IMR-90 (cell line): ENCODE data around the gene UGGT1. TPM values are rescaled to one million over a fixed set of nuclear protein-coding genes. Genes with fewer than 3 reads are reported as not detected.

Experiments
- ATAC-seq: fragments of 200-7000 bp; cut with Tn5 transposase; 2 replicates; pipeline ENCODE4 v1.9.1; 2020; ENCODE audit warnings: low read depth, mild to moderate bottlenecking, moderate library complexity
- BruUV-seq: library from RNA; stranded (reverse); fragments of 400-500 nt; replicated peaks from 2 replicates; lab custom pipeline; 2021; lab: Mats Ljungman, UMichigan
- CTCF ChIA-PET: fragments of 300-600 bp; formaldehyde crosslinking; extraction: SDS; loops from one replicate; lab custom pipeline; 2021; ENCODE audit warnings: antibody characterized with exemption; lab: Yijun Ruan, JAX
- POLR2A ChIA-PET: fragments of 300-600 bp; sonication (Branson Sonifier 250); formaldehyde crosslinking; loops from one replicate; lab custom pipeline; 2022; ENCODE audit warnings: antibody characterized with exemption; ENCODE audit not compliant: unreplicated experiment; lab: Charles Lee
- DNase-seq: peaks from one replicate; pipeline ENCODE4 v3.0.0; 2013
- H2AFZ ChIP-seq: replicated peaks from 2 replicates; pipeline ENCODE3; 2013; ENCODE audit warnings: low read length, mild to moderate bottlenecking; ENCODE audit not compliant: poor library complexity
- H2AK5ac ChIP-seq: 2 replicates; pipeline ENCODE4 v1.6.1; 2013; ENCODE audit warnings: low read depth, low read length, inconsistent platforms
- H2AK9ac ChIP-seq: replicated peaks from 2 replicates; pipeline ENCODE3; 2013; ENCODE audit warnings: mild to moderate bottlenecking, low read depth, low read length, moderate library complexity; ENCODE audit not compliant: poor library complexity
- H2BK120ac ChIP-seq: 2 replicates; pipeline ENCODE4 v1.6.1; 2013; ENCODE audit warnings: low read depth, low read length, inconsistent platforms
- H2BK15ac ChIP-seq: 3 replicates; pipeline ENCODE4 v1.6.1; 2013; ENCODE audit warnings: low read depth, low read length, inconsistent platforms
- H2BK20ac ChIP-seq: 2 replicates; pipeline ENCODE4 v1.6.1; 2013; ENCODE audit warnings: low read depth, mild to moderate bottlenecking, inconsistent platforms, low read length, moderate library complexity
- H2BK5ac ChIP-seq: 2 replicates; pipeline ENCODE4 v1.6.1; 2013; ENCODE audit warnings: mild to moderate bottlenecking, low read depth, low read length, inconsistent platforms; ENCODE audit not compliant: poor library complexity, severe bottlenecking
- H3K14ac ChIP-seq: replicated peaks from 2 replicates; pipeline ENCODE4 v1.6.1; 2013; ENCODE audit warnings: low read depth, low read length, inconsistent platforms
- H3K18ac ChIP-seq: 2 replicates; pipeline ENCODE4 v1.6.1; 2013; ENCODE audit warnings: low read depth, low read length, control low read depth
- H3K23ac ChIP-seq: 2 replicates; pipeline ENCODE4 v1.6.1; 2013; ENCODE audit warnings: low read depth, low read length, inconsistent platforms
- H3K27ac ChIP-seq: 2 replicates; pipeline ENCODE4 v1.5.1; 2013; ENCODE audit warnings: mild to moderate bottlenecking, control low read depth, low read length; ENCODE audit not compliant: insufficient read depth
- H3K27me3 ChIP-seq: 2 replicates; pipeline ENCODE4 v1.6.1; 2013; ENCODE audit warnings: low read length; ENCODE audit not compliant: control insufficient read depth, insufficient read depth
- H3K36me3 ChIP-seq: 2 replicates; pipeline ENCODE4 v1.6.1; 2013; ENCODE audit warnings: low read length, mixed read lengths; ENCODE audit not compliant: control insufficient read depth, insufficient read depth
- H3K4ac ChIP-seq: 2 replicates; pipeline ENCODE4 v1.6.1; 2013; ENCODE audit warnings: low read depth, low read length, inconsistent platforms
- H3K4me1 ChIP-seq: 2 replicates; pipeline ENCODE4 v1.6.1; 2013; ENCODE audit warnings: low read length, mixed read lengths; ENCODE audit not compliant: control insufficient read depth, insufficient read depth
- H3K4me2 ChIP-seq: 2 replicates; pipeline ENCODE4 v1.6.1; 2013; ENCODE audit warnings: low read depth, mild to moderate bottlenecking, control low read depth, low read length, moderate library complexity
- H3K4me3 ChIP-seq: 2 replicates; pipeline ENCODE4 v1.5.1; 2013; ENCODE audit warnings: low read depth, mild to moderate bottlenecking, control low read depth, low read length, moderate library complexity; ENCODE audit not compliant: insufficient read depth
- H3K56ac ChIP-seq: 2 replicates; pipeline ENCODE4 v1.6.1; 2013; ENCODE audit warnings: low read length, inconsistent platforms; ENCODE audit not compliant: insufficient read depth; ENCODE audit errors: extremely low read depth
- H3K79me1 ChIP-seq, 2 experiments: 2 replicates each; pipeline ENCODE4 v1.6.1; 2013; ENCODE audit warnings: low read length in 2 of 2, inconsistent platforms in 1 of 2, low read depth in 1 of 2
- H3K9ac ChIP-seq: 2 replicates; pipeline ENCODE4 v1.6.1; 2013; ENCODE audit warnings: low read depth, low read length, control low read depth
- H3K9me1 ChIP-seq: 2 replicates; pipeline ENCODE4 v1.6.1; 2013; ENCODE audit warnings: low read length, inconsistent platforms; ENCODE audit not compliant: insufficient read depth
- H3K9me3 ChIP-seq: 2 replicates; pipeline ENCODE4 v1.6.1; 2013; ENCODE audit warnings: low read length; ENCODE audit not compliant: control insufficient read depth, insufficient read depth
- H4K20me1 ChIP-seq: 2 replicates; pipeline ENCODE4 v1.6.1; 2013; ENCODE audit warnings: low read length, inconsistent platforms; ENCODE audit not compliant: insufficient read depth
- H4K5ac ChIP-seq: 2 replicates; pipeline ENCODE4 v1.6.1; 2013; ENCODE audit warnings: mild to moderate bottlenecking, low read depth, low read length, control low read depth
- H4K8ac ChIP-seq, 2 experiments: 2 replicates each; pipeline ENCODE4 v1.6.1; 2013; ENCODE audit warnings: low read depth in 2 of 2, low read length in 2 of 2, control low read depth in 1 of 2, inconsistent platforms in 1 of 2
- H4K91ac ChIP-seq: 2 replicates; pipeline ENCODE4 v1.6.1; 2013; ENCODE audit warnings: low read depth, low read length, inconsistent platforms; ENCODE audit not compliant: insufficient read depth
- BHLHE40 ChIP-seq: fragments of 150-350 bp; IDR thresholded peaks from 2 replicates; pipeline ENCODE4 v1.6.1; 2016; ENCODE audit warnings: mild to moderate bottlenecking, low read depth, low read length
- CEBPB ChIP-seq: IDR thresholded peaks from 2 replicates; pipeline ENCODE4 v1.6.1; 2012; ENCODE audit warnings: low read depth, low read length, improper control_type of control experiment
- CHD1 ChIP-seq: IDR thresholded peaks from 2 replicates; pipeline ENCODE4 v1.6.1; 2012; ENCODE audit warnings: low read depth, low read length, improper control_type of control experiment
- CTCF ChIP-seq: conservative IDR thresholded peaks from 2 replicates; pipeline ENCODE4 v1.5.1; 2012; ENCODE audit warnings: mild to moderate bottlenecking, low read depth, low read length, improper control_type of control experiment
- FOS ChIP-seq: fragments of 150-350 bp; IDR thresholded peaks from 2 replicates; pipeline ENCODE4 v1.6.1; 2016; ENCODE audit warnings: low read depth, low read length
- MAFK ChIP-seq: IDR thresholded peaks from 2 replicates; pipeline ENCODE4 v1.6.1; 2012; ENCODE audit warnings: low read depth, low read length, improper control_type of control experiment
- MAZ ChIP-seq: IDR thresholded peaks from 2 replicates; pipeline ENCODE4 v1.6.1; 2012; ENCODE audit warnings: low read depth, mild to moderate bottlenecking, low read length, improper control_type of control experiment, moderate library complexity, borderline replicate concordance
- MXI1 ChIP-seq: IDR thresholded peaks from 2 replicates; pipeline ENCODE4 v1.6.1; 2012; ENCODE audit warnings: low read depth, mild to moderate bottlenecking, low read length, moderate library complexity, borderline replicate concordance
- NFE2L2 ChIP-seq: fragments of 150-350 bp; IDR thresholded peaks from 2 replicates; pipeline ENCODE4 v1.6.1; 2016; ENCODE audit warnings: low read depth, mild to moderate bottlenecking, low read length
- RAD21 ChIP-seq: IDR thresholded peaks from 2 replicates; pipeline ENCODE4 v1.6.1; 2012; ENCODE audit warnings: low read length, improper control_type of control experiment
- RCOR1 ChIP-seq: IDR thresholded peaks from 2 replicates; pipeline ENCODE4 v1.6.1; 2012; ENCODE audit warnings: mild to moderate bottlenecking, low read length, improper control_type of control experiment; ENCODE audit not compliant: insufficient replicate concordance
- RFX5 ChIP-seq: IDR thresholded peaks from 2 replicates; pipeline ENCODE4 v1.8.0; 2012; ENCODE audit warnings: low read depth, mild to moderate bottlenecking, low read length, moderate library complexity
- SMC3 ChIP-seq: fragments of 150-350 bp; IDR thresholded peaks from 2 replicates; pipeline ENCODE4 v1.6.1; 2016; ENCODE audit warnings: low read depth, mild to moderate bottlenecking, antibody characterized with exemption, low read length, moderate library complexity
- USF2 ChIP-seq: fragments of 150-350 bp; IDR thresholded peaks from 2 replicates; pipeline ENCODE4 v1.6.1; 2017; ENCODE audit warnings: mild to moderate bottlenecking, antibody characterized with exemption, low read length, low read depth
- WGBS, 2 experiments: methylation state at CpG; one replicate each; pipeline versions ENCODE4 v1.1.5 to v1.1.7; 2013; ENCODE audit warnings: missing lambda C conversion rate in 2 of 2; ENCODE audit not compliant: insufficient read length in 1 of 2; ENCODE audit errors: extremely low coverage in 2 of 2; 5-methylcytosine and 5-hydroxymethylcytosine counted together
- dilution Hi-C: fragments of 300-500 bp; cut with HindIII; formaldehyde crosslinking; loops from one replicate; pipeline ENCODE4 v1.14.3; 2018; ENCODE audit warnings: low sequenced_read_pairs; ENCODE audit not compliant: unreplicated experiment
- in situ Hi-C: fragments of 300-500 bp; cut with MboI; formaldehyde crosslinking; loops from 3 replicates; pipeline ENCODE4 v1.14.3; 2019; ENCODE audit warnings: low sequenced_read_pairs, inconsistent platforms, mixed read lengths
- intact Hi-C: fragments of 100-400 bp; cut with micrococcal nuclease; formaldehyde crosslinking; loops from 2 replicates; pipeline ENCODE4 v1.10.0; 2022
- polyA plus RNA-seq, 3 experiments: library from polyadenylated mRNA; depleted of rRNA; stranded (reverse); fragments of >200 nt; gene quantifications; 2 replicates each; pipeline ENCODE4 v1.2.3, GENCODE V29; 2012; ENCODE audit warnings: low replicate concordance in 1 of 3
- total RNA-seq: library from RNA; depleted of rRNA; stranded (reverse); fragments of >200 nt; gene quantifications from 2 replicates; pipeline ENCODE4 v1.2.3, GENCODE V29; 2012

Gene UGGT1
- total and polyA plus RNA-seq, 2 of the 4 experiments (the other 2 are of a cell fraction), result 26.1 to 71.3 TPM

GRCh38 chr2:128139624-128140023, 48.6 kb downstream of the UGGT1 start:
- ChIA-PET POLR2A (no interaction called here), CTCF (no interaction called here)
- Histone ChIP-seq H4K8ac (no peak overlapping the region), H3K36me3 (peaks cover 31% of the 10 kb centered on the region), H3K14ac (no peak overlapping the region), H2BK15ac (no peak overlapping the region), H3K27ac (no peak overlapping the region), H3K23ac (no peak overlapping the region), H4K20me1 (no peaks in the 10 kb centered on the region), H3K4ac (no peak overlapping the region), H2BK20ac (no peak overlapping the region), H2AK9ac (no peak overlapping the region), H2AK5ac (no peak overlapping the region), H2BK120ac (no peak overlapping the region), H4K5ac (no peak overlapping the region), H4K91ac (no peak overlapping the region), H3K27me3 (no peaks in the 10 kb centered on the region), H3K79me1 (no peaks in the 10 kb centered on the region; a peak in 1 of 4 replicates), H2AFZ (no peak overlapping the region), H3K18ac (no peak overlapping the region), H3K4me3 (no peak overlapping the region), H3K4me1 (no peaks in the 10 kb centered on the region), H3K56ac (no peak overlapping the region), H3K9me3 (no peaks in the 10 kb centered on the region), H3K4me2 (no peak overlapping the region), H3K9ac (no peak overlapping the region), H2BK5ac (no peak overlapping the region), H3K9me1 (no peaks in the 10 kb centered on the region; the same call in 1 of the 2 replicates)
- TF ChIP-seq RCOR1 (no peak), BHLHE40 (no peak), NFE2L2 (no peak), RAD21 (no peak), SMC3 (no peak), USF2 (no peak), FOS (no peak), MAFK (no peak), RFX5 (no peak), MAZ (no peak), CHD1 (no peak), CTCF (no peak), MXI1 (no peak), CEBPB (no peak)
- BruUV-seq, result no TSS peak
- ATAC-seq (no peak), DNase-seq (no peak)
- in situ Hi-C loops, result no loop called here
- WGBS, 2 experiments, result 95% methylated on average over 8 of the region's 9 CpGs; no CpG with 5 or more reads in 1 of the 2 experiments
- dilution Hi-C loops, result no loop called here
- intact Hi-C loops, result no loop called here
